Heart left ventricle (tissue), 16 donors: ENCODE measurements around the gene NDUFS8. TPM values are rescaled to one million over a fixed set of nuclear protein-coding genes. Genes with fewer than 3 reads are reported as not detected.

Experiments
- ATAC-seq, 4 donors: fragments of 200-7000 bp; cut with Tn5 transposase; one replicate each; pipeline ENCODE4 v1.9.1; 2020 to 2022; ENCODE audit warnings: moderate library complexity in 4 of 4, mild to moderate bottlenecking in 3 of 4, moderate number of reproducible peaks in 1 of 4
- DNase-seq, 5 donors: peaks; one replicate each; pipeline ENCODE4 v3.0.0-alpha.2; 2020
- H3K27ac ChIP-seq, 12 donors: fragments of 200-600 bp; sonication (generic) in 4 of 12; one replicate each; pipeline versions ENCODE4 v1.5.0 to v1.8.0; 2016 to 2022; ENCODE audit warnings: mild to moderate bottlenecking in 2 of 12
- H3K27me3 ChIP-seq, 9 donors: fragments of 200-600 bp; sonication (generic) in 2 of 9; one replicate each; pipeline versions ENCODE4 v1.5.1 to v1.8.0; 2016 to 2022; ENCODE audit warnings: mild to moderate bottlenecking in 3 of 9
- H3K36me3 ChIP-seq, 9 donors: fragments of 200-600 bp; sonication (generic) in 2 of 9; one replicate each; pipeline versions ENCODE4 v1.5.0 to v1.8.0; 2018 to 2022; ENCODE audit warnings: mild to moderate bottlenecking in 2 of 9
- H3K4me1 ChIP-seq, 12 donors: fragments of 200-600 bp; sonication (generic) in 4 of 12; one replicate each; pipeline versions ENCODE4 v1.5.0 to v1.8.0; 2016 to 2022; ENCODE audit warnings: mild to moderate bottlenecking in 3 of 12
- H3K4me3 ChIP-seq, 12 donors: fragments of 200-600 bp; sonication (generic) in 4 of 12; one replicate each; pipeline versions ENCODE4 v1.5.0 to v1.8.0; 2017 to 2022; ENCODE audit warnings: mild to moderate bottlenecking in 9 of 12, moderate library complexity in 4 of 12
- H3K9me3 ChIP-seq, 12 donors: fragments of 200-600 bp; sonication (generic) in 4 of 12; one replicate each; pipeline versions ENCODE4 v1.5.0 to v1.8.0; 2016 to 2022; ENCODE audit warnings: mild to moderate bottlenecking in 1 of 12
- CTCF ChIP-seq, 12 donors: fragments of 200-600 bp; sonication (generic) in 4 of 12; IDR thresholded peaks; one replicate each; pipeline versions ENCODE4 v1.5.0 to v1.8.0; 2018 to 2022; ENCODE audit warnings: antibody characterized with exemption in 12 of 12, mild to moderate bottlenecking in 5 of 12
- POLR2A ChIP-seq, 2 donors: fragments of 450-650 bp; IDR thresholded peaks; one replicate each; pipeline ENCODE4 v1.6.1; 2017; ENCODE audit warnings: antibody characterized with exemption in 2 of 2, mild to moderate bottlenecking in 2 of 2, moderate library complexity in 2 of 2
- WGBS, 4 donors: extraction: QIAGEN DNeasy Blood & Tissue Kit in 2 of 4; methylation state at CpG; one replicate each; pipeline versions ENCODE4 v1.1.5 to v1.1.7; 2013 to 2018; 5-methylcytosine and 5-hydroxymethylcytosine counted together
- intact Hi-C, 10 donors: fragments of 100-400 bp; cut with DNase I; formaldehyde crosslinking; loops; one replicate each; pipeline versions ENCODE4 v1.11.1 to v1.14.2; 2022
- polyA plus RNA-seq, 2 donors: library from polyadenylated mRNA; stranded (reverse); fragments of 200-250 nt; gene quantifications; one replicate each; pipeline ENCODE4 v1.2.3, GENCODE V29; 2013
- total RNA-seq, 9 donors: library from RNA; depleted of rRNA in 2 of 9; stranded (reverse); fragments of >200 nt in 2 of 9; fragmentation: NEBNext Ultra II Directional in 3 of 9; extraction: Animal tissue kit (Norgen Biotek cat#: 25700) in 3 of 9; gene quantifications; one replicate each; pipeline versions ENCODE4 v1.1.0 to v1.2.4, GENCODE V29; 2016 to 2023
- donor health status: ischemic (EF 13 %, LVEDD 7.1; RV severe dilation, severe dysfunction).
- donor health status: healthy with polysubstance abuse.
- donor health status: DM: no; HTN: yes; CAD: no.
- donor health status: DM: no; HTN: no; CAD: no.
- donor health status: ischemic (EF 25% LVEDD 6.9; RV normal size, moderate dysfunction).
- donor health status: ischemic (EF 25% LVEDD 5.7; RV mildly dilated, moderate dysfunction).
- donor health status: healthy.
- donor health status: DM: yes; HTN: yes; CAD: no.
- donor health status: ischemic (EF 35%, LVEDD 5.7; RV mildly dilated, moderate dysfunction).
- donor health status: nonischemic (EF 11% LVEDD 7.7; RV severe dilation, severe dysfunction).
- donor health status: DM: yes; HTN: yes; CAD: no.
- donor health status: PGD.
- donor health status: ischemic (EF 29% LVEDD 5.4; RV normal size, mild dysfunction).
- donor health status: nonischemic (EF 23%, LVEDD 6.1; RV moderate dilation, normal function).

NDUFS8 gene
- total and polyA plus RNA-seq, 11 donors, result 262 to 948 (median 365) TPM

DNA sequence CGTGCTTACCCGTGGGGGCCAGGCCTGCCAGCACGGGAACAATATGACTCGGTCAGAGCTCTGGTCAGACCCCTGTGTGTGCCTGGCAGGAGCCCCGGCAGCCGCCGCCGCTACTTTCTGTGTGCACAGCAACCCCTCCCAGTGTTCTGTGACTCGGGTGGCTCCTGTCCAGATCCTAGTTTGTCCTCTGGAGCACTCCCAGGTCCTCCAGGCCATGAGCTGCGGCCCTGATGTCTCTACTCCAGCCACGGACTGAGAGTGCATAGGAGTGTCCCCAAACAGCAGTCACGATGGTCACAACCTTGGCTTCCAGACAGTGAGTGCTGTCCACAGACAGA is 3.2 kb downstream of the NDUFS8 start:
- Histone ChIP-seq H3K4me3 (peak overlapping the region in 3 of 12 donors; percentile 4 to 21 (median 12)), H3K36me3 (peaks cover 0 to 41% (median 16%) of the 10 kb centered on the region in 9 donors), H3K9me3 (no peaks in the 10 kb centered on the region), H3K4me1 (peaks cover 11 to 77% (median 57%) of the 10 kb centered on the region in 12 donors), H3K27ac (peak overlapping the region; percentile 37 to 96 (median 74)), H3K27me3 (no peaks in the 10 kb centered on the region)
- intact Hi-C loops, result loop anchor here in 3 of 10 donors (10.0 kb wide), 3 partner anchors 91 to 181 kb away; partner anchors contain the start of genes CHKA (in 2 of the 3) and KMT5B (in 1 of the 3)
- TF ChIP-seq CTCF (IDR thresholded peaks at IDR 0.05), result no peak
- WGBS, 4 donors, result 51 to 65% (median 55%) methylated on average over 8 to 12 of the region's 12 CpGs
- ATAC-seq, result peak; percentile 38 to 55 (median 46)
- DNase-seq, result peak in 4 of 5 donors; percentile 65 to 86 (median 78)

- H3K27ac ChIP-seq, result peak overlapping the region in 2 of 12 donors; percentile 83 to 91
- H3K36me3 ChIP-seq, result peaks cover 0 to 41% (median 16%) of the 10 kb centered on the region in 9 donors
- H3K27me3 ChIP-seq, result no peaks in the 10 kb centered on the region
- DNase-seq, result no peak
- TF ChIP-seq CTCF (IDR thresholded peaks at IDR 0.05) (no peak), POLR2A (IDR thresholded peaks at IDR 0.05) (no peak)
- no peaks in the 10 kb centered on the region for H3K9me3 ChIP-seq
- intact Hi-C loops, result loop anchor here in 5 of 10 donors (5.0 to 10.0 kb wide), 8 partner anchors 33 to 179 kb away; partner anchors contain the start of genes CHKA (in 3 of the 5), KMT5B (in 2 of the 5) and UNC93B1 (in 1 of the 5)
- H3K4me1 ChIP-seq, result peaks cover 11 to 84% (median 58%) of the 10 kb centered on the region in 12 donors
- no peak overlapping the region for H3K4me3 ChIP-seq
- ATAC-seq, result no peak
- 88 to 91% (median 89%) methylated on average over 13 of the region's 13 CpGs for WGBS, 4 donors
Measured at GRCh38 chr11:68035266-68035876, 4.9 kb downstream of the NDUFS8 start.

DNA sequence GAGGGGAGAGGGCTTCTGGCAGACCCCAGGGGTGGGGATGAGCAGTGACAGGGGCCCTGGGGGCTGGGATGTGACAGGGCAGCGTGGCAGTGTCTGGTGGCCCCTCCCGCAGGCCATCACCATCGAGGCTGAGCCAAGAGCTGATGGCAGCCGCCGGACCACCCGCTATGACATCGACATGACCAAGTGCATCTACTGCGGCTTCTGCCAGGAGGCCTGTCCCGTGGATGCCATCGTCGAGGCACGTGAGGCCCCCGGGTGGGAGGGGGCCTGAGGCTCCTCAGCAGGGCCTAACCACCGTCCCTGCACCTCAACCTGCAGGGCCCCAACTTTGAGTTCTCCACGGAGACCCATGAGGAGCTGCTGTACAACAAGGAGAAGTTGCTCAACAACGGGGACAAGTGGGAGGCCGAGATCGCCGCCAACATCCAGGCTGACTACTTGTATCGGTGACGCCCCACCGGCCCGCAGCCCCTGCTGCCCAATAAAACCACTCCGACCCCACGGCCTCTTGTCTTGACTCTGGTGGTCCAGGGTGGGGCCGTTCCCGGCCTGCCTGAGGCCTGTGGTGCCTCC is 5.7 kb downstream of the NDUFS8 start:
- 81 to 84% (median 83%) methylated on average over 16 to 27 of the region's 27 CpGs for WGBS, 4 donors
- H3K9me3 ChIP-seq, result no peaks in the 10 kb centered on the region
- no peak overlapping the region for H3K4me3 ChIP-seq
- H3K27ac ChIP-seq, result peak overlapping the region; percentile 74 to 96 (median 89)
- TF ChIP-seq POLR2A (IDR thresholded peaks at IDR 0.05) (no peak), CTCF (IDR thresholded peaks at IDR 0.05) (no peak)
- H3K36me3 ChIP-seq, result peaks cover 0 to 41% (median 17%) of the 10 kb centered on the region in 9 donors
- peak in 1 of 5 donors; percentile 52 for DNase-seq
- peaks cover 11 to 82% (median 59%) of the 10 kb centered on the region in 12 donors for H3K4me1 ChIP-seq
- intact Hi-C loops, result loop anchor here in 5 of 10 donors (5.0 to 10.0 kb wide), 8 partner anchors 34 to 179 kb away; partner anchors contain the start of genes CHKA (in 3 of the 5), KMT5B (in 2 of the 5) and UNC93B1 (in 1 of the 5)
- no peak for ATAC-seq
- no peaks in the 10 kb centered on the region for H3K27me3 ChIP-seq

- H3K4me3 ChIP-seq, result no peak overlapping the region
- WGBS, 4 donors, result 41 to 58% (median 48%) methylated on average over 14 of the region's 14 CpGs
- TF ChIP-seq CTCF (IDR thresholded peaks at IDR 0.05), result no peak
- TF ChIP-seq POLR2A (IDR thresholded peaks at IDR 0.05), result no peak
- peaks cover 11 to 77% (median 55%) of the 10 kb centered on the region in 12 donors for H3K4me1 ChIP-seq
- intact Hi-C loops, result loop anchor here in 5 of 10 donors (5.0 to 10.0 kb wide), 8 partner anchors 34 to 178 kb away; partner anchors contain the start of genes CHKA (in 3 of the 5), KMT5B (in 2 of the 5) and UNC93B1 (in 1 of the 5)
- no peaks in the 10 kb centered on the region for H3K27me3 ChIP-seq
- ATAC-seq (peak in 2 of 4 donors; percentile 6 to 58), DNase-seq (peak; percentile 68 to 87 (median 81))
- peaks cover 0 to 43% (median 17%) of the 10 kb centered on the region in 9 donors for H3K36me3 ChIP-seq
- H3K9me3 ChIP-seq, result no peaks in the 10 kb centered on the region
- peak overlapping the region; percentile 74 to 96 (median 89) for H3K27ac ChIP-seq
Measured at GRCh38 chr11:68036717-68037239, 6.3 kb downstream of the NDUFS8 start.
